ENCODE measurements around the gene SMIM33. TPM values are rescaled to one million over a fixed set of nuclear protein-coding genes. Genes with fewer than 3 reads are reported as not detected.

Gene SMIM33
- total and polyA plus RNA-seq, 9 of the 15 experiments (the other 6 are each of a cell fraction or from before 2014, with no cell fraction given): not detected

GRCh38 chr5:139438707-139439012 is 32.1 kb upstream of the SMIM33 start:
- Histone ChIP-seq H3K79me2 (ENCODE audit: control insufficient read depth, insufficient read depth, low read length) (no peaks in the 10 kb centered on the region), H3K9me1 (ENCODE audit: control insufficient read depth, insufficient read depth, low read length) (no peaks in the 10 kb centered on the region), H4K20me1 (replicated peaks; ENCODE audit: control insufficient read depth, insufficient read depth, low read length) (no peaks in the 10 kb centered on the region), H3K36me3 (ENCODE audit: control insufficient read depth, insufficient read depth, low read length) (no peaks in the 10 kb centered on the region), H3K27me3 (ENCODE audit: control insufficient read depth in 2 of 2, insufficient read depth in 2 of 2, low read length in 2 of 2) (no peaks in the 10 kb centered on the region), H3K9ac (ENCODE audit: insufficient read depth in 1 of 2, low read depth in 2 of 2, low read length in 2 of 2) (peak overlapping the region; percentile 33 to 67; a peak in 3 of 4 replicates), H3K9me3 (replicated peaks; ENCODE audit: control insufficient read depth, insufficient read depth, low read depth, low read length) (no peaks in the 10 kb centered on the region), H3K27ac (ENCODE audit: extremely low read depth, low read depth, low read length) (peak overlapping the region; percentile 41; the same call in 1 of the 3 replicates), H3K4me2 (ENCODE audit: insufficient read depth, low read length) (peak overlapping the region; percentile 94), H3K4me1 (replicated peaks in 1 of 2; ENCODE audit: control insufficient read depth in 2 of 2, insufficient read depth in 2 of 2, low read length in 2 of 2) (peaks cover 11 to 17% of the 10 kb centered on the region in 2 experiments), H2AFZ (ENCODE audit: low read depth, low read length) (peak overlapping the region; percentile 99), H3K4me3 (peak overlapping the region; percentile 80)
- no peak for DNase-seq (ENCODE audit: extremely low read depth in 1 of 4, low spot score in 3 of 4)
- no TSS peak for BruUV-seq (replicated peaks)
- in situ Hi-C loops (cut with MboI): no loop called here
- CTCF ChIA-PET (ENCODE audit: low intra/inter-chr PET ratio): interaction anchor here (0.5 to 0.6 kb wide), 2 partner anchors 103 to 110 kb away, joined by 3 read pairs; no protein-coding TSS in a partner anchor
- POLR2A ChIA-PET: interaction anchor here (0.7 to 1.3 kb wide), 6 partner anchors 9 to 123 kb away, joined by 3 to 10 read pairs (median 4); no protein-coding TSS in a partner anchor
- peak; percentile 77 for FAIRE-seq
- intact Hi-C loops (cut with micrococcal nuclease): loop anchor here (1.0 kb wide), 1 partner anchor 40 kb away; no protein-coding TSS in a partner anchor
- peak; percentile 81 for TF ChIP-seq PKNOX1 (IDR thresholded peaks at IDR 0.05)
- TF ChIP-seq FOXP4 (CRISPR knock-in tag; IDR thresholded peaks at IDR 0.05; ENCODE audit: borderline replicate concordance): 0 out of 2 replicates have a peak, but pooled peaks have one; percentile 52
- no peak for TF ChIP-seq ZNF224 (CRISPR knock-in tag; IDR thresholded peaks at IDR 0.05)
- TF ChIP-seq SMARCE1 (IDR thresholded peaks at IDR 0.05): 0 out of 2 replicates have a peak, but pooled peaks have one; percentile 7
- no peak for TF ChIP-seq PATZ1 (CRISPR knock-in tag; IDR thresholded peaks at IDR 0.05; ENCODE audit: borderline replicate concordance)
- WGBS (ENCODE audit: insufficient coverage, low coverage, missing lambda C conversion rate): 23% methylated on average over 8 of the region's 8 CpGs
- ATAC-seq: no peak

All from K562 (cell line).